Measurements from ENCODE around the gene CCNA2.

GRCh38 chr4:121771869-121772268 is 51.8 kb downstream of the CCNA2 start:
- TF ChIP-seq CTCF (IDR thresholded peaks at IDR 0.05; ENCODE audit: insufficient read depth, low read depth, low read length) (no peak), EZH2 (IDR thresholded peaks at IDR 0.05; ENCODE audit: insufficient read depth, low read length) (no peak)
